ENCODE data around the gene CRHR2. TPM values are rescaled to one million over a fixed set of nuclear protein-coding genes. Genes with fewer than 3 reads are reported as not detected.

The CRHR2 gene
- polyA plus RNA-seq, 1 donor from 2014 or later, result 0.15 TPM

GRCh38 chr7:30674876-30675275, 7.4 kb downstream of the CRHR2 start:
- Histone ChIP-seq H3K9ac (ENCODE audit: low read length) (no peak overlapping the region), H3F3A (ENCODE audit: insufficient read depth, low read length, poor library complexity, severe bottlenecking) (no peaks in the 10 kb centered on the region), H3K27me3 (ENCODE audit: insufficient read depth, low read depth, low read length) (peaks cover 4% of the 10 kb centered on the region), H3K79me2 (replicated peaks; ENCODE audit: insufficient read depth, low read length) (no peaks in the 10 kb centered on the region), H3K4me2 (ENCODE audit: low read length) (no peak overlapping the region), H3K9me3 (ENCODE audit: low read length) (no peaks in the 10 kb centered on the region), H2AFZ (ENCODE audit: low read depth, low read length) (no peak overlapping the region), H3K36me3 (ENCODE audit: insufficient read depth, low read length) (no peaks in the 10 kb centered on the region), H4K20me1 (ENCODE audit: insufficient read depth) (no peaks in the 10 kb centered on the region), H3K27ac (ENCODE audit: low read length) (no peak overlapping the region), H3K9me2 (ENCODE audit: insufficient read depth, low read length) (no peaks in the 10 kb centered on the region), H3K4me3 (ENCODE audit: low read length) (no peak overlapping the region)
- TF ChIP-seq CTCF (IDR thresholded peaks at IDR 0.05; ENCODE audit: poor library complexity, severe bottlenecking) (no peak), POLR2AphosphoS5 (IDR thresholded peaks at IDR 0.05) (no peak), MXI1 (conservative IDR thresholded peaks at IDR 0.05; ENCODE audit: poor library complexity, severe bottlenecking) (no peak), EZH2 (IDR thresholded peaks at IDR 0.05; ENCODE audit: borderline replicate concordance, insufficient read depth, low read length, poor library complexity, severe bottlenecking) (no peak), TAF1 (IDR thresholded peaks at IDR 0.05; ENCODE audit: low read depth) (no peak), EP300 (conservative IDR thresholded peaks at IDR 0.05; ENCODE audit: poor library complexity, severe bottlenecking) (no peak), REST (IDR thresholded peaks at IDR 0.05; ENCODE audit: borderline replicate concordance) (no peak), RAD21 (conservative IDR thresholded peaks at IDR 0.05) (no peak), SMC3 (conservative IDR thresholded peaks at IDR 0.05; ENCODE audit: poor library complexity) (no peak)

GRCh38 chr7:30674420-30674819, 7.8 kb downstream of the CRHR2 start:
- no peak for TF ChIP-seq REST (IDR thresholded peaks at IDR 0.05; ENCODE audit: borderline replicate concordance)
- TF ChIP-seq CTCF (IDR thresholded peaks at IDR 0.05; ENCODE audit: poor library complexity, severe bottlenecking), result no peak
- no peak for TF ChIP-seq EZH2 (IDR thresholded peaks at IDR 0.05; ENCODE audit: borderline replicate concordance, insufficient read depth, low read length, poor library complexity, severe bottlenecking)
- TF ChIP-seq SMC3 (conservative IDR thresholded peaks at IDR 0.05; ENCODE audit: poor library complexity), result no peak
- no peak for TF ChIP-seq MXI1 (conservative IDR thresholded peaks at IDR 0.05; ENCODE audit: poor library complexity, severe bottlenecking)
- no peak for TF ChIP-seq RAD21 (conservative IDR thresholded peaks at IDR 0.05)
- no peak for TF ChIP-seq EP300 (conservative IDR thresholded peaks at IDR 0.05; ENCODE audit: poor library complexity, severe bottlenecking)
- no peak for TF ChIP-seq TAF1 (IDR thresholded peaks at IDR 0.05; ENCODE audit: low read depth)
- no peak for TF ChIP-seq POLR2AphosphoS5 (IDR thresholded peaks at IDR 0.05)
- Histone ChIP-seq H3K79me2 (replicated peaks; ENCODE audit: insufficient read depth, low read length) (no peaks in the 10 kb centered on the region), H3K4me3 (ENCODE audit: low read length) (no peak overlapping the region), H3K36me3 (ENCODE audit: insufficient read depth, low read length) (no peaks in the 10 kb centered on the region), H3K27me3 (ENCODE audit: insufficient read depth, low read depth, low read length) (peaks cover 4% of the 10 kb centered on the region), H3K9me2 (ENCODE audit: insufficient read depth, low read length) (no peaks in the 10 kb centered on the region), H3F3A (ENCODE audit: insufficient read depth, low read length, poor library complexity, severe bottlenecking) (no peaks in the 10 kb centered on the region), H3K27ac (ENCODE audit: low read length) (no peak overlapping the region), H4K20me1 (ENCODE audit: insufficient read depth) (no peaks in the 10 kb centered on the region), H2AFZ (ENCODE audit: low read depth, low read length) (no peak overlapping the region), H3K4me2 (ENCODE audit: low read length) (no peak overlapping the region), H3K9me3 (ENCODE audit: low read length) (no peaks in the 10 kb centered on the region), H3K9ac (ENCODE audit: low read length) (no peak overlapping the region)

All from neural cell (in vitro differentiated cells).